Measurements from ENCODE around the gene ALDOA. TPM values are rescaled to one million over a fixed set of nuclear protein-coding genes. Genes with fewer than 3 reads are reported as not detected.

Gene ALDOA
- total and polyA plus RNA-seq, 4 donors: 265 to 1,371 (median 962) TPM

DNA sequence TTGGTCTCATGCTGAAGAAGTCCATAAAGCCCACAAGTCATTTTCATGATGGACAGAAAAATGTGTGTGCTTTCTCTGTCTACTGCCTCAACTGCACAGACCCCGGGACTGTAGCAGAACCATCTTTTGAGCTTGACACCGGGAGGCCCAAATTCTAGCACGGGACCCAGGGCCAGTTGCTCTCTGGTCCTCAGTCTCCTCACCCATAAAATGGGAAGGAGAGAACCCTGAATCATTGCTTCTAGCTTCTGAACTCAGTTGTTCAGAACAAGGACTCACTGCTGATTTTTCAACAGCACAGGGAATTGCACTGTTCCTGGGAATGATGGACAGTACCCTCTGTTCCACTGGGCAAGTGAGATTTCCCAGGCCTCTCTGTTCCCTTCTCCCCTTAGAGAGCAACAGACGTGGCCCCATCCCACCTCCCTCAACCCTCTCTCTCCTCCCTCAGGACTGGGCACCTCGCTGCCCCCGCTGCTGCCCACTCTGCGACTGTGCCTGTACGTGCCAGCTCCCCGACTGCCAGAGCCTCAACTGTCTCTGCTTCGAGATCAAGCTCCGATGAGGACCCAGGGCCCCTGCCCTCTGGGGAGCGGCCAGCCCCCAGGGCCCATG lies 2.2 kb upstream of the ALDOA start:
- Histone ChIP-seq H3K4me3 (no peak overlapping the region), H3K27ac (ENCODE audit: low read depth in 1 of 2, low read length in 1 of 2) (peak overlapping the region; percentile 97 to 99), H3K27me3 (ENCODE audit: control insufficient read depth in 3 of 3, insufficient read depth in 3 of 3, low read length in 2 of 3) (no peaks in the 10 kb centered on the region), H3K9ac (ENCODE audit: insufficient read depth in 1 of 2, low read length in 2 of 2) (peak overlapping the region in 1 of 2 donors; percentile 38), H3K9me3 (ENCODE audit: control insufficient read depth in 4 of 4, insufficient read depth in 3 of 4, low read length in 3 of 4) (no peaks in the 10 kb centered on the region), H3K36me3 (ENCODE audit: control insufficient read depth in 4 of 4, insufficient read depth in 4 of 4, low read length in 4 of 4) (peaks cover 0 to 14% (median 12%) of the 10 kb centered on the region in 4 donors), H3K4me1 (ENCODE audit: control insufficient read depth in 5 of 5, insufficient read depth in 5 of 5, low read length in 5 of 5) (peaks cover 7 to 35% (median 17%) of the 10 kb centered on the region in 5 donors)
- TF ChIP-seq, protein P1, sequence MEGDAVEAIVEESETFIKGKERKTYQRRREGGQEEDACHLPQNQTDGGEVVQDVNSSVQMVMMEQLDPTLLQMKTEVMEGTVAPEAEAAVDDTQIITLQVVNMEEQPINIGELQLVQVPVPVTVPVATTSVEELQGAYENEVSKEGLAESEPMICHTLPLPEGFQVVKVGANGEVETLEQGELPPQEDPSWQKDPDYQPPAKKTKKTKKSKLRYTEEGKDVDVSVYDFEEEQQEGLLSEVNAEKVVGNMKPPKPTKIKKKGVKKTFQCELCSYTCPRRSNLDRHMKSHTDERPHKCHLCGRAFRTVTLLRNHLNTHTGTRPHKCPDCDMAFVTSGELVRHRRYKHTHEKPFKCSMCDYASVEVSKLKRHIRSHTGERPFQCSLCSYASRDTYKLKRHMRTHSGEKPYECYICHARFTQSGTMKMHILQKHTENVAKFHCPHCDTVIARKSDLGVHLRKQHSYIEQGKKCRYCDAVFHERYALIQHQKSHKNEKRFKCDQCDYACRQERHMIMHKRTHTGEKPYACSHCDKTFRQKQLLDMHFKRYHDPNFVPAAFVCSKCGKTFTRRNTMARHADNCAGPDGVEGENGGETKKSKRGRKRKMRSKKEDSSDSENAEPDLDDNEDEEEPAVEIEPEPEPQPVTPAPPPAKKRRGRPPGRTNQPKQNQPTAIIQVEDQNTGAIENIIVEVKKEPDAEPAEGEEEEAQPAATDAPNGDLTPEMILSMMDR (IDR thresholded peaks at IDR 0.05; ENCODE audit: control extremely low read depth, extremely low read depth): no peak
- 58 to 62% methylated on average over 12 of the region's 12 CpGs for WGBS, 2 donors
- DNase-seq (no peak), ATAC-seq (ENCODE audit: insufficient read depth, low FRiP score) (no peak)

DNA sequence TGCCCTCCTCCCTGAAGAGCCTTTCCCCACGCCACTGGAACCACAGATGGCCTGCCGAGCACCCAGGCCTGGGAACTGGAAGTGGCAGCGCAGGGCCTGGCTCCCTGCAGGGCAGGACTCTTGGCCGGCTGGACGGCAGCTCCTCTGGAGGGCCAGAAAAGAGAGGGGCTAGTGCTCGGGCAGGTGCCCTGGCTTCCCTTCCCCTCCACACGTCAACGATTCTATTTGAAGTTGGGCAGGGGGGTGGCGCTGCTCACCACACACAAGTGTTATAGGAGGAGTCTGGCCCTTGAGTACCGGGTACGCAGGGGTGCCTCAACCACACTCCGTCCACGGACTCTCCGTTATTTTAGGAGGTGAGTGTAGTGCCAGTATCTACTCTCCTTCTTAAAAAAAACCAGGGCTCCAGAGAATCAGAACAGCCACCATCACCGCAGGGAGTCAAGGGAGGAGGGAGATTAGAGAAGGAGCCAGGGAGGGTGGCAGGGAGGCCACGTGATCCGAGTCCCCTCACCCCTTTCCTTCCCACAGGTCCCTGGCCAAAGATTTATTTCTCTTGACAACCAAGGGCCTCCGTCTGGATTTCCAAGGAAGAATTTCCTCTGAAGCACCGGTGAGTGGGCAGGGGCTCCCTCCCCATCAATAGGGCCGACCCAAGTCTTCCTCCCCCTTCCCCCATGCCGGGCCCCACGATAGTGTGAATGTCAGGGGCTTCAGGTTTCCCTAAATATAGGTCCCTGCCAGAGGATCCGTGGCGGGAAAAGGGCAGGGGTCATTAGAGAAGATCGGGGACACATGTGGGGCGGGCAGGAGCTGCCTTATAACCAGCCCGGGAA lies 1.4 kb upstream of the ALDOA start:
- Histone ChIP-seq H3K9ac (ENCODE audit: insufficient read depth in 1 of 2, low read length in 2 of 2) (peak overlapping the region; percentile 64 to 83), H3K4me3 (peak overlapping the region; percentile 68), H3K4me1 (ENCODE audit: control insufficient read depth in 5 of 5, insufficient read depth in 5 of 5, low read length in 5 of 5) (peaks cover 7 to 35% (median 17%) of the 10 kb centered on the region in 5 donors), H3K27ac (ENCODE audit: low read depth in 1 of 2, low read length in 1 of 2) (peak overlapping the region; percentile 97 to 99), H3K36me3 (ENCODE audit: control insufficient read depth in 4 of 4, insufficient read depth in 4 of 4, low read length in 4 of 4) (peaks cover 0 to 20% (median 19%) of the 10 kb centered on the region in 4 donors), H3K9me3 (ENCODE audit: control insufficient read depth in 4 of 4, insufficient read depth in 3 of 4, low read length in 3 of 4) (no peaks in the 10 kb centered on the region), H3K27me3 (ENCODE audit: control insufficient read depth in 3 of 3, insufficient read depth in 3 of 3, low read length in 2 of 3) (no peaks in the 10 kb centered on the region)
- WGBS, 2 donors: 4% methylated on average over 27 of the region's 27 CpGs
- TF ChIP-seq, protein P1 (IDR thresholded peaks at IDR 0.05; ENCODE audit: control extremely low read depth, extremely low read depth): peak; percentile 16
- ATAC-seq (ENCODE audit: insufficient read depth, low FRiP score) (no peak), DNase-seq (peak; percentile 60 to 79 (median 70))

DNA sequence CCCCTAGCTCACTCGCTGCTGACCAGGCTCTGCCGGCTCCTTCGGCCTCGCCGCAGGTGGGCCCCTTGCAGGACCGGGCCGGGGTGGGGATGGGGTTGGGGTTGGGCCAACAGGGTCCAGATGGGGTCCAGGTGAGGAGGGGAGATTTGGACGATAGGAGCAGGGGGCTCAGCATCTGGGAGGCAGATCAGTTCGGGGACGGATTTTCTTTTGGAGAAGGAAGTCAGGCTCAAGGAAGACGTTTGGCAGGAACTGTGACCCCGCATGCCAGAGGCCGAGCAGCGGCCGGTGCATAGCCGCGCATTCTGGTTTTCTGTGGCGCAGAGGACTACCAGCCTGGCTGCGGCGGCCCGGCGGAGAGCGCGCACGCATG lies 845 bp upstream of the ALDOA start:
- Histone ChIP-seq H3K9ac (ENCODE audit: insufficient read depth in 1 of 2, low read length in 2 of 2) (peak overlapping the region; percentile 64 to 83), H3K27ac (ENCODE audit: low read depth in 1 of 2, low read length in 1 of 2) (peak overlapping the region; percentile 97 to 99), H3K4me1 (ENCODE audit: control insufficient read depth in 5 of 5, insufficient read depth in 5 of 5, low read length in 5 of 5) (peaks cover 7 to 35% (median 20%) of the 10 kb centered on the region in 5 donors), H3K4me3 (peak overlapping the region; percentile 68), H3K27me3 (ENCODE audit: control insufficient read depth in 3 of 3, insufficient read depth in 3 of 3, low read length in 2 of 3) (no peaks in the 10 kb centered on the region), H3K36me3 (ENCODE audit: control insufficient read depth in 4 of 4, insufficient read depth in 4 of 4, low read length in 4 of 4) (peaks cover 5 to 26% (median 24%) of the 10 kb centered on the region in 4 donors), H3K9me3 (ENCODE audit: control insufficient read depth in 4 of 4, insufficient read depth in 3 of 4, low read length in 3 of 4) (no peaks in the 10 kb centered on the region)
- ATAC-seq (ENCODE audit: insufficient read depth, low FRiP score): no peak
- 0 to 1% methylated on average over 13 to 25 of the region's 25 CpGs for WGBS, 2 donors
- TF ChIP-seq, protein P1 (IDR thresholded peaks at IDR 0.05; ENCODE audit: control extremely low read depth, extremely low read depth): no peak
- no peak for DNase-seq
